ENCODE measurements around the gene NLRP1.
A peak's percentile ranks its signal among the peaks of the same experiment; 100 is the strongest.
"Not testable (repeated sequence)": the region's sequence is repeated elsewhere in the genome, so short reads cannot be mapped to it uniquely, and the experiment has no call there.

The NLRP1 gene

GRCh38 chr17:5587438-5588032, 3.2 kb upstream of the NLRP1 start:
- peak; percentile 60 for DNase-seq (ENCODE audit: low spot score)

- peak; percentile 12 for DNase-seq (ENCODE audit: low spot score)
Observed at GRCh38 chr17:5585836-5586521, 1.7 kb upstream of the NLRP1 start.

- DNase-seq (ENCODE audit: low spot score) = no peak
Observed at GRCh38 chr17:5585287-5585794, 1.0 kb upstream of the NLRP1 start.

- no peak for DNase-seq (ENCODE audit: low spot score)
Observed at GRCh38 chr17:5583426-5584382, 605 bp downstream of the NLRP1 start.

- DNase-seq (ENCODE audit: low spot score) = no peak
Observed at GRCh38 chr17:5582209-5583185, 1.8 kb downstream of the NLRP1 start.

- DNase-seq (ENCODE audit: low spot score) = no peak
Observed at GRCh38 chr17:5581655-5582054, 2.7 kb downstream of the NLRP1 start.

GRCh38 chr17:5580969-5581368, 3.3 kb downstream of the NLRP1 start:
- no peak for DNase-seq (ENCODE audit: low spot score)

- no peak for DNase-seq (ENCODE audit: low spot score)
Observed at GRCh38 chr17:5580367-5580766, 3.9 kb downstream of the NLRP1 start.

- DNase-seq (ENCODE audit: low spot score) = not testable (repeated sequence)
Observed at GRCh38 chr17:5578768-5579167, 5.5 kb downstream of the NLRP1 start.

- DNase-seq (ENCODE audit: low spot score) = not testable (repeated sequence)
Observed at GRCh38 chr17:5573017-5573416, 11.3 kb downstream of the NLRP1 start.

GRCh38 chr17:5571281-5571680, 13.0 kb downstream of the NLRP1 start:
- DNase-seq (ENCODE audit: low spot score) = no peak

GRCh38 chr17:5565808-5566207, 18.5 kb downstream of the NLRP1 start:
- DNase-seq (ENCODE audit: low spot score) = no peak

- no peak for DNase-seq (ENCODE audit: low spot score)
Observed at GRCh38 chr17:5563456-5563855, 20.9 kb downstream of the NLRP1 start.

- DNase-seq (ENCODE audit: low spot score) = no peak
Observed at GRCh38 chr17:5562661-5563360, 21.5 kb downstream of the NLRP1 start.

- DNase-seq (ENCODE audit: low spot score) = no peak
Observed at GRCh38 chr17:5561736-5562571, 22.4 kb downstream of the NLRP1 start.

GRCh38 chr17:5560361-5560988, 23.8 kb downstream of the NLRP1 start:
- no peak for DNase-seq (ENCODE audit: low spot score)

- no peak for DNase-seq (ENCODE audit: low spot score)
Observed at GRCh38 chr17:5558815-5559785, 25.2 kb downstream of the NLRP1 start.

GRCh38 chr17:5557990-5558389, 26.3 kb downstream of the NLRP1 start:
- no peak for DNase-seq (ENCODE audit: low spot score)

All from LoVo (cell line).